AG04449 (cell line): ENCODE data around the gene PLEKHG4B.
"Not testable (repeated sequence)": the region's sequence is repeated elsewhere in the genome, so short reads cannot be mapped to it uniquely, and the experiment has no call there.

Experiments
- CTCF ChIA-PET: fragments of 350-600 bp; formaldehyde crosslinking; extraction: SDS; loops from one replicate; lab custom pipeline; 2021; ENCODE audit warnings: antibody characterized with exemption; lab: Yijun Ruan, JAX
- POLR2A ChIA-PET: fragments of 400-600, 350-600 bp; formaldehyde crosslinking; extraction: SDS; loops from one replicate; lab custom pipeline; 2020; ENCODE audit warnings: antibody characterized with exemption, inconsistent platforms; lab: Yijun Ruan, JAX
- DNase-seq: peaks from one replicate; pipeline ENCODE4 v3.0.0-alpha.2; 2010; ENCODE audit warnings: low read depth, low spot score
- H3K4me3 ChIP-seq: 2 replicates; pipeline ENCODE4 v1.5.1; 2011; ENCODE audit warnings: low read depth, mild to moderate bottlenecking, control low read depth, low read length
- CTCF ChIP-seq: IDR thresholded peaks from one replicate; pipeline ENCODE4 v1.5.1; 2011; ENCODE audit warnings: mild to moderate bottlenecking, moderate library complexity, low read length, control low read depth, inconsistent platforms; ENCODE audit not compliant: insufficient read depth; ENCODE audit errors: missing control alignments

Gene PLEKHG4B

GRCh38 chr5:56561-57290, 35.2 kb upstream of the PLEKHG4B start:
- CTCF ChIA-PET, result no interaction called here

DNA sequence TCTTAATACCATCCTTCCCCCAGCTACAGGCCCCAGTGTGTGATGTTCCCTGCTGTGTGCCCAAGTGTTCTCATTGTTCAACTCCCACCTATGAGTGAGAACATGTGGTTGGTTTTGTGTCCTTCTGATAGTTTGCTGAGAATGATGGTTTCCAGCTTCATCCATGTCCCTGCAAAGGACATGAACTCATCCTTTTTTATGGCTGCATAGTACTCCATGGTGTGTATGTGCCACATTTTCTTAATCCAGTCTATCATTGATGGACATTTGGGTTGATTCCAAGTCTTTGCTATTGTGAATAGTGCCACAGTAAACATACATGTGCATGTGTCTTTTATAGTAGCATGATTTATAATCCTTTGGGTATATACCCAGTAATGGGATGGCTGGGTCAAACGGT, 31.7 kb upstream of the PLEKHG4B start:
- POLR2A ChIA-PET, CTCF ChIA-PET, H3K4me3 ChIP-seq, DNase-seq: not testable (repeated sequence)

More at GRCh38 chr5:56561-57290, 35.2 kb upstream of the PLEKHG4B start:
- H3K4me3 ChIP-seq, result no peak overlapping the region
- no peak for TF ChIP-seq CTCF
- POLR2A ChIA-PET, result no interaction called here
- no peak for DNase-seq

DNA sequence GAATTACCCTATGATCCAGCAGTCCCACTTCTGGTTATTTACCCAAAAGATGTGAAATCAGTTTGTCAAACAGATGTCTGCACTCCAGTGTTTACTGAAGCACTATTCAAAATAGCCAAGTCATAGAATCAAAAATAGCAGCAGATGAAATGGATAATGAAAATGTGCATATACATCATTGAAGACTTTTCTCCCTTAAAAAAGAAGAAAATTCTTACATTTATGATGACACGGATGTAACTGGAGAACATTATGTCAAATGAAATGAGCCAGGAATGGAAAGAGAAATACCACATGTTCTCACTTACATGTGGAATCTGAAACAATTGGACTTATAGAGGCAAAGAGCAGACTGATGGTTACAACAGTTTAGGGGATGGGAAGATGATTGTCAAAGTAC, 21.5 kb upstream of the PLEKHG4B start:
- TF ChIP-seq CTCF, result no peak
- no peak overlapping the region for H3K4me3 ChIP-seq
- no peak for DNase-seq
- CTCF ChIA-PET, result no interaction called here
- POLR2A ChIA-PET, result no interaction called here

GRCh38 chr5:72316-73180, 19.4 kb upstream of the PLEKHG4B start:
- CTCF ChIA-PET, DNase-seq, POLR2A ChIA-PET, H3K4me3 ChIP-seq: not testable (repeated sequence)

DNA sequence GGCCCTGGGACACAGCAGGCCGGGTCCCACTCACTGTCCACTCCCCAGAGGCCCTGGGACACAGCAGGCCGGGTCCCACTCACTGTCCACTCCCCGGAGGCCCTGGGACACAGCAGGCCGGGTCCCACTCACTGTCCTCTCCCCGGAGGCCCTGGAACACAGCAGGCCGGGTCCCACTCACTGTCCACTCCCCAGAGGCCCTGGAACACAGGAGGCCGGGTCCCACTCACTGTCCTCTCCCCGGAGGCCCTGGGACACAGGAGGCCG, 18.9 kb upstream of the PLEKHG4B start:
- DNase-seq, POLR2A ChIA-PET: not testable (repeated sequence)

GRCh38 chr5:73768-74502, 18.0 kb upstream of the PLEKHG4B start:
- CTCF ChIA-PET, result no interaction called here
- TF ChIP-seq CTCF, result no peak
- POLR2A ChIA-PET, result no interaction called here
- DNase-seq, result no peak
- no peak overlapping the region for H3K4me3 ChIP-seq

More for the DNA sequence above, 18.9 kb upstream of the PLEKHG4B start:
- CTCF ChIA-PET, H3K4me3 ChIP-seq: not testable (repeated sequence)

DNA sequence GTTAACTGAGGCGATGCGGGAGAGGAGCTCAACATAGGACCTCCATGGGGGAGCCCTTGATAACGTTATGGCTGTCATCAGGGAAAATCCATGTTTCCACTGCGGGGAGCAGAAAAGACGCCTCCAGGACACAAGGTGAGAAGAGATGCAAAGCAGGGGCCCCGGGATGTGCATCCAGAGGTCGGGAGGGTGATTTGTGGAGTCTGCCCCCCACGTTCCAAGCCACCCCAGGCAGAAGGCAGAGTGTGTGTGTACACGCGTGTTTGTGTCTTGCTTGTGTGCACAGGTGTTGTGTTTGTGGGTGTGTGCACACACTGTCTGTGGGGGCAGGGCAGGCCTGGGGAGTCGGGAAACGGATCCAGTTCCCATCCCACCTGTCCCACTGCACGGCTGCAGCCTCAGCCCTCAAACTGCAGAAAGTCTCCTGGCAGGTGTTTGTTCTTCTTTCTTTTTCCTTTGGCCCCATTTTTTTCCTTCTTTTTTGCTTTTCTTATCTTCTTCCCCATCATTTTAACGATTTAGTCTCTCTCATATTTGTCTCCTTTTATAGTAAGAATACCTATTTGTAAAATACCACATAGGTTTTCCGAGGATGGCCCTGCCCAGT, 17.4 kb upstream of the PLEKHG4B start:
- no peak for DNase-seq
- no peak for TF ChIP-seq CTCF
- H3K4me3 ChIP-seq, result no peak overlapping the region
- ChIA-PET POLR2A (no interaction called here), CTCF (no interaction called here)
